Heart left ventricle (tissue), 13 donors: ENCODE data around the gene PREX1.

ENCODE experiments used
- CTCF ChIP-seq, 12 donors: fragments of 200-600 bp; sonication (generic) in 4 of 12; IDR thresholded peaks; one replicate each; pipeline versions ENCODE4 v1.5.0 to v1.8.0; 2018 to 2022; ENCODE audit warnings: antibody characterized with exemption in 12 of 12, mild to moderate bottlenecking in 5 of 12
- POLR2A ChIP-seq, 2 donors: fragments of 450-650 bp; IDR thresholded peaks; one replicate each; pipeline ENCODE4 v1.6.1; 2017; ENCODE audit warnings: antibody characterized with exemption in 2 of 2, mild to moderate bottlenecking in 2 of 2, moderate library complexity in 2 of 2
- donor health status: ischemic (EF 13 %, LVEDD 7.1; RV severe dilation, severe dysfunction).
- donor health status: DM: no; HTN: yes; CAD: no.
- donor health status: DM: no; HTN: no; CAD: no.
- donor health status: ischemic (EF 25% LVEDD 6.9; RV normal size, moderate dysfunction).
- donor health status: ischemic (EF 25% LVEDD 5.7; RV mildly dilated, moderate dysfunction).
- donor health status: ischemic (EF 35%, LVEDD 5.7; RV mildly dilated, moderate dysfunction).
- donor health status: nonischemic (EF 11% LVEDD 7.7; RV severe dilation, severe dysfunction).
- donor health status: DM: yes; HTN: yes; CAD: no.
- donor health status: PGD.
- donor health status: ischemic (EF 29% LVEDD 5.4; RV normal size, mild dysfunction).
- donor health status: nonischemic (EF 23%, LVEDD 6.1; RV moderate dilation, normal function).

DNA sequence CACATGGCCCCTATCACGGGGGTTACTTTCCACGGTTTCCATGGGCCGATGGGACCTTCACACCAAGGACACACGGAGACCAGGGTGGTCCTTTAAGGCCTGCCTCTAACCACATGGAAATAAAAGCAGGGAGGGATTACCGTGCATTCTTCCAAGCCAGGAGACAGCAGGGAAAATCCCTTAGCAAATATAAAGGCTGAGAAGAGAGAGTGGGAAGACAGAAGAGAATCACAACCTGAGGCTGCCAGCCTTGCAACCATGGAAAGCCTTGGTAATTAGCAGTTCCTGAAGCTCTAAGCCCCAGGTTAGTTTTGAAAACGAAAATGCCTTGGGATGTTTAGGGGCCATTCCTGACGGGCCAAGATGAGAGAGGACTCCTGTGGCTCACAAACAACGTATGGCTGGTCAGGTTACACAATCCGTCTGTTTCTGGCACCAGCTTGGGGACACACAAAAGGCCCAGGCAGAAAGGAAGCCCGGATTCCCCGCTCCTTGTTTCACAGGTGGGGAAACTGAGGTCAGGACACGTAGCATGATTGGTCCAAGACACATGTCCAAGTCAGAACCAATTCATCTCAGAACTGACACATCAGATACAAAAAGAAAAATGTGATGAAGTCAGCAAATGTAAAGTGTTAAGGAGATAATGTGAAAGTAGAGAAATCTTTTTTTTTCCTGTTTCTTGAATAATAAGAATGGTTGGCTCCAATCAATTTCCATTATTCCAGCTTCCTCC, 2.8 kb downstream of the PREX1 start:
- TF ChIP-seq CTCF (IDR thresholded peaks at IDR 0.05) (no peak), POLR2A (IDR thresholded peaks at IDR 0.05) (no peak)
